ENCODE results near the gene RRP1. TPM values are rescaled to one million over a fixed set of nuclear protein-coding genes. Genes with fewer than 3 reads are reported as not detected.

Gene RRP1
- polyA plus RNA-seq, 3 donors: 2.7 to 5.7 (median 4.6) TPM

- WGBS (ENCODE audit: insufficient coverage): 95% methylated on average over 8 of the region's 13 CpGs
- Mint-ChIP-seq H3K36me3 (peaks cover 0 to 4% of the 10 kb centered on the region in 2 donors), H3K27ac (no peak overlapping the region), H3K4me1 (peaks cover 30% of the 10 kb centered on the region), H3K4me3 (no peak overlapping the region), H3K27me3 (ENCODE audit: low read depth in 3 of 3) (peaks cover 0 to 6% (median 0%) of the 10 kb centered on the region in 3 donors), H3K9me3 (peaks cover 0 to 10% (median 3%) of the 10 kb centered on the region in 7 donors)
- no peak overlapping the region for H3K27ac ChIP-seq (ENCODE audit: low read depth in 1 of 2, low read length in 2 of 2)
- H3K79me2 ChIP-seq (ENCODE audit: insufficient read depth, low read length): no peaks in the 10 kb centered on the region
- H4K20me1 ChIP-seq (ENCODE audit: insufficient read depth, low read length): no peaks in the 10 kb centered on the region
- intact Hi-C loops (cut with micrococcal nuclease): no loop called here
- TF ChIP-seq CTCF (IDR thresholded peaks at IDR 0.05): no peak
- H3K4me3 ChIP-seq (replicated peaks in 1 of 3; ENCODE audit: low read depth in 2 of 3, low read length in 3 of 3): no peak overlapping the region
- H3K27me3 ChIP-seq (ENCODE audit: control insufficient read depth in 2 of 2, insufficient read depth in 2 of 2, low read length in 2 of 2): no peaks in the 10 kb centered on the region
- no peak overlapping the region for H2AFZ ChIP-seq (ENCODE audit: insufficient read depth, low read depth, low read length, poor library complexity, severe bottlenecking)
- peaks cover 30 to 32% of the 10 kb centered on the region in 2 donors for H3K4me1 ChIP-seq (ENCODE audit: control insufficient read depth in 1 of 2, insufficient read depth in 2 of 2, low read length in 2 of 2)
- H3K9ac ChIP-seq (ENCODE audit: insufficient read depth, low read length, poor library complexity, severe bottlenecking): no peak overlapping the region
- peaks cover 0 to 1% of the 10 kb centered on the region in 2 donors for H3K9me3 ChIP-seq (replicated peaks in 1 of 2; ENCODE audit: control insufficient read depth in 1 of 2, insufficient read depth in 1 of 2, low read length in 2 of 2)
- H3K36me3 ChIP-seq (replicated peaks in 1 of 2; ENCODE audit: control insufficient read depth in 1 of 2, insufficient read depth in 2 of 2, low read length in 2 of 2): no peaks in the 10 kb centered on the region
- no peak overlapping the region for H3K4me2 ChIP-seq (replicated peaks; ENCODE audit: extremely low read depth, low read length, poor library complexity, severe bottlenecking)
- no peak for DNase-seq
Observed at GRCh38 chr21:43845386-43845785, 56.0 kb downstream of the RRP1 start.

- Histone ChIP-seq H3K27me3 (ENCODE audit: control insufficient read depth in 2 of 2, insufficient read depth in 2 of 2, low read length in 2 of 2) (no peaks in the 10 kb centered on the region), H3K4me3 (replicated peaks in 1 of 3; ENCODE audit: low read depth in 2 of 3, low read length in 3 of 3) (no peak overlapping the region), H3K4me1 (ENCODE audit: control insufficient read depth in 1 of 2, insufficient read depth in 2 of 2, low read length in 2 of 2) (peaks cover 33 to 37% of the 10 kb centered on the region in 2 donors), H2AFZ (ENCODE audit: insufficient read depth, low read depth, low read length, poor library complexity, severe bottlenecking) (no peak overlapping the region), H3K9me3 (replicated peaks in 1 of 2; ENCODE audit: control insufficient read depth in 1 of 2, insufficient read depth in 1 of 2, low read length in 2 of 2) (peaks cover 0 to 12% of the 10 kb centered on the region in 2 donors), H3K27ac (ENCODE audit: low read depth in 1 of 2, low read length in 2 of 2) (no peak overlapping the region), H3K79me2 (ENCODE audit: insufficient read depth, low read length) (no peaks in the 10 kb centered on the region), H3K9ac (ENCODE audit: insufficient read depth, low read length, poor library complexity, severe bottlenecking) (no peak overlapping the region), H3K4me2 (replicated peaks; ENCODE audit: extremely low read depth, low read length, poor library complexity, severe bottlenecking) (no peak overlapping the region), H3K36me3 (replicated peaks in 1 of 2; ENCODE audit: control insufficient read depth in 1 of 2, insufficient read depth in 2 of 2, low read length in 2 of 2) (no peaks in the 10 kb centered on the region), H4K20me1 (ENCODE audit: insufficient read depth, low read length) (no peaks in the 10 kb centered on the region)
- no peak overlapping the region for H3K27ac Mint-ChIP-seq
- no peak overlapping the region for H3K4me3 Mint-ChIP-seq
- peaks cover 9 to 18% (median 13%) of the 10 kb centered on the region in 7 donors for H3K9me3 Mint-ChIP-seq
- intact Hi-C loops (cut with micrococcal nuclease): no loop called here
- no CpG with 5 or more reads among the region's 6 CpGs for WGBS (ENCODE audit: insufficient coverage)
- peaks cover 0 to 6% (median 2%) of the 10 kb centered on the region in 3 donors for H3K27me3 Mint-ChIP-seq (ENCODE audit: low read depth in 3 of 3)
- TF ChIP-seq CTCF (IDR thresholded peaks at IDR 0.05): no peak
- no peak for DNase-seq
- peaks cover 37% of the 10 kb centered on the region for H3K4me1 Mint-ChIP-seq
- H3K36me3 Mint-ChIP-seq: peaks cover 3 to 9% of the 10 kb centered on the region in 2 donors
Observed at GRCh38 chr21:43846430-43846829, 57.1 kb downstream of the RRP1 start.

Data from CD14-positive monocyte (primary cell).